H1 (cell line): Measurements from ENCODE around the gene CAMK2G. TPM values are rescaled to one million over a fixed set of nuclear protein-coding genes. Genes with fewer than 3 reads are reported as not detected.

ENCODE experiments used
- KDM4A ChIP-seq: IDR thresholded peaks from one replicate; pipeline ENCODE4 v1.7.1; 2012; ENCODE audit warnings: low read depth, mild to moderate bottlenecking, moderate library complexity, low read length, inconsistent platforms; ENCODE audit not compliant: severe bottlenecking
- POLR2AphosphoS5 ChIP-seq: IDR thresholded peaks from 2 replicates; pipeline ENCODE4 v1.6.1; 2011; ENCODE audit warnings: low read depth, low read length
- RXRA ChIP-seq: IDR thresholded peaks from 2 replicates; pipeline ENCODE4 v1.6.1; 2011; ENCODE audit warnings: low read depth, mild to moderate bottlenecking, low read length, moderate library complexity; ENCODE audit not compliant: insufficient read depth
- polyA plus RNA-seq, 7 experiments: library from polyadenylated mRNA; depleted of rRNA in 3 of 7; stranded (reverse) in 5 of 7; unstranded in 2 of 7; fragments of >200 nt in 5 of 7; fragments of 200-250 nt in 2 of 7; gene quantifications; 1 replicate in 5 of 7; 2 replicates in 1 of 7; 4 replicates in 1 of 7; pipeline versions ENCODE4 v1.2.1 to v1.2.3, GENCODE V29; 2011 to 2013; ENCODE audit warnings: missing spikeins in 2 of 7, mixed read lengths in 2 of 7
- total RNA-seq: library from RNA; stranded (reverse); fragmentation: NEBNext Ultra II Directional; extraction: Animal tissue kit (Norgen Biotek cat#: 25700); gene quantifications from 2 replicates; pipeline ENCODE4 v1.2.1, GENCODE V29; 2021

Gene CAMK2G
- total and polyA plus RNA-seq, 2 of the 8 experiments (the other 6 are each of a cell fraction or from before 2014, with no cell fraction given) = 28.9 to 31.7 TPM

- TF ChIP-seq POLR2AphosphoS5 = no peak
- no peak for TF ChIP-seq KDM4A
- TF ChIP-seq RXRA = no peak
Observed at GRCh38 chr10:73914036-73914435, 39.7 kb upstream of the CAMK2G start (continued).
